Hematopoietic multipotent progenitor cell treated with erythropoietin and hydrocortisone succinate and interleukin-3 and kit ligand, for 15 days (in vitro differentiated cells): ENCODE data around the gene PRKCE.

Experiments used
- DNase-seq: peaks from one replicate; pipeline ENCODE4 v3.0.0-alpha.2; 2015; ENCODE audit warnings: low spot score

PRKCE gene

GRCh38 chr2:46118656-46119371 lies 467.3 kb downstream of the PRKCE start:
- DNase-seq, result no peak

- DNase-seq, result no peak
Observed at GRCh38 chr2:46119453-46119852, 468.0 kb downstream of the PRKCE start.

- no peak for DNase-seq
Observed at GRCh38 chr2:46120792-46121555, 469.5 kb downstream of the PRKCE start.

GRCh38 chr2:46122318-46122976 lies 471.0 kb downstream of the PRKCE start:
- DNase-seq, result no peak

- DNase-seq, result no peak
Observed at GRCh38 chr2:46123013-46123412, 471.5 kb downstream of the PRKCE start.

GRCh38 chr2:46125798-46126197 lies 474.3 kb downstream of the PRKCE start:
- DNase-seq, result no peak

- DNase-seq, result no peak
Observed at GRCh38 chr2:46126571-46126970, 475.1 kb downstream of the PRKCE start.

GRCh38 chr2:46127176-46127575 lies 475.7 kb downstream of the PRKCE start:
- DNase-seq, result no peak

- no peak for DNase-seq
Observed at GRCh38 chr2:46130511-46130910, 479.0 kb downstream of the PRKCE start.

- no peak for DNase-seq
Observed at GRCh38 chr2:46132996-46133395, 481.5 kb downstream of the PRKCE start.

GRCh38 chr2:46134531-46135227 lies 483.2 kb downstream of the PRKCE start:
- no peak for DNase-seq

GRCh38 chr2:46135228-46135855 lies 483.9 kb downstream of the PRKCE start:
- DNase-seq, result no peak

- DNase-seq, result no peak
Observed at GRCh38 chr2:46135958-46136357, 484.5 kb downstream of the PRKCE start.

GRCh38 chr2:46136481-46136880 lies 485.0 kb downstream of the PRKCE start:
- DNase-seq, result no peak

GRCh38 chr2:46136953-46137352 lies 485.5 kb downstream of the PRKCE start:
- DNase-seq, result no peak

- DNase-seq, result no peak
Observed at GRCh38 chr2:46142546-46143428, 491.3 kb downstream of the PRKCE start.

GRCh38 chr2:46143429-46144132 lies 492.1 kb downstream of the PRKCE start:
- no peak for DNase-seq

- no peak for DNase-seq
Observed at GRCh38 chr2:46144133-46144800, 492.8 kb downstream of the PRKCE start.

GRCh38 chr2:46145017-46145416 lies 493.5 kb downstream of the PRKCE start:
- no peak for DNase-seq

GRCh38 chr2:46145840-46146239 lies 494.4 kb downstream of the PRKCE start:
- no peak for DNase-seq
